MV-4-11 (cell line): ENCODE results near the gene AHCTF1.
"Not testable (repeated sequence)": the region's sequence is repeated elsewhere in the genome, so short reads cannot be mapped to it uniquely, and the experiment has no call there.

Source experiments
- DNase-seq: peaks from one replicate; lab custom pipeline; 2025; lab: John Stamatoyannopoulos, UW

Gene AHCTF1

DNA sequence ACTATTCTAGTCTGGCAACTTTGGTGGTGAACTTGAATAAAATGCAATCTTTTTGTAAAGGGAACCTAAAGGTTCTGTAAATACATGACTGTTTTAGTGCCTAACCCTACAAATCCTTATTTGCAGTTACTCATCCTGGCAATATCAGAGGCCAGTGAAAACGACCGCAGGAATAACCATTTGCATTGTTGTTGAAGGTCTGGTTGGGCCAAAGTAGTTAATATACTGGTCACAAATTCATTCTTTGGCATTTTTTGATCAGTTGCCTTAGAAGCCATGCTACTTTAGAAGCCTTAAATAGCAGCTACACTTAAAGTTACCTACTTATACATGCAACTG, 93.7 kb downstream of the AHCTF1 start:
- DNase-seq, result no peak

DNA sequence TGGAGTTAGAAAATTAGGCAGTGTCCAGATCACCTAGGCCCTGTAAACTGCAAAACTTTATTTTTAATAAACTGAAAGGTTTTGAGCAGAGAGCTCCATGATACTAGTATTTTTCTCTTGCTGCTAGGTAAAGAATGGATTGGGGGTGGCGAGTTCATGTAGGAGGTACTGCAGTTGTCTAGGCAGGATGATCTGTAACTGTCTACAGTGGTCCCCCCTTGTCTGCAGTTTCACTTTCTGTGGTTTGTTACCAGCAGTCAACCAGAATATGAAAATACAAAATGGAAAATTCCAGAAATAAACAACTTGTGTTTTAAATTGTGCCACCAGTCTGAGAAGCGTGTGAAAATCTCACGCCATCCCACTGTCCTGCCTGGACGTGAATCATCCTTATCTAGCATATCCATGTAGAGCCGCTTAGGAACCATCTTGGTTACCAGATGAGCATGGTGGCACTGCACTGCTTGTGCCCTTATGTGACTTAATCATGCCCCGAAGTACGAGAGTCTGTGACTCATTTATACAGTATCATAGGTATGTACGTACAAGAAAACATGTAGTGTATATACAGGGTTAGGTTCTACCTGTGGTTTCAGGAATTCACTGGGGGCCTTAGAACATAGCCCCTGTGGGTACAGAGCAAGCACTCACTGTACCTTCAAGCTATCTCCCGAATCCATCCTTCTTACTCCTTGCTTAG, 94.2 kb downstream of the AHCTF1 start:
- peak; percentile 9 for DNase-seq

DNA sequence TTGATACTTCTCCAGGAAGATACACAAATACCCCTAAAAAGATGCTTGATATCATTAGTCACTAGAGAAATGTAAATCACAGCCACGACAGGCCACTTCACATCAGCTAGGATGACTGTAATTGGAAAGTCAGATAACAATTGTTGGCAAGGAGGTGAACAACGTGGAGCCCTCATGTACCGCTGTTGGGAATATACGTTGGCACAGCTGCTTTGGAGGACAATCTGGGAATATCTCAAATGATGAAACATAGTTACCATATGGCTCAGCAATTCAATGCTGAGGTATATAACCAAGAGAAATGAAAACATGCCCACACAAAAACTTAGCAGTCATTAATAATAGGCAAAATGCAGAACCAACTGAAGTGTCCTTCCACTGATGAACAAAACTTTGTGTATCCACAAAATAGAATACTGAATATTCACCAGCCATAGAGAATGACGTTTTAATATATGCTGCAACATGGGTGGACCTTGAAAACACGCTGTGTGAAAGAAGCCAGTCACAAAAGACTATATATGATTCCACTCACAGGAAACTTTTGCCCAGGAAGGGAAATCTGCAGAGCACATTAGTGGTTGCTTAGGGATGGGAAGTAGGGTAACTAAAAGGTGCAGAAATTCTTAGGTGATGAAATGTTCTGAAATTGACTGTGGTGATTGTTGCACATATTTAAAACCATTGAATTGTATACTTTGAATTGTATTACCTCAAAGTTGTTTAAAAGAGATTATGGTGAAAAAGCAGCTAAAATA, 95.4 kb downstream of the AHCTF1 start:
- peak; percentile 22 for DNase-seq

DNA sequence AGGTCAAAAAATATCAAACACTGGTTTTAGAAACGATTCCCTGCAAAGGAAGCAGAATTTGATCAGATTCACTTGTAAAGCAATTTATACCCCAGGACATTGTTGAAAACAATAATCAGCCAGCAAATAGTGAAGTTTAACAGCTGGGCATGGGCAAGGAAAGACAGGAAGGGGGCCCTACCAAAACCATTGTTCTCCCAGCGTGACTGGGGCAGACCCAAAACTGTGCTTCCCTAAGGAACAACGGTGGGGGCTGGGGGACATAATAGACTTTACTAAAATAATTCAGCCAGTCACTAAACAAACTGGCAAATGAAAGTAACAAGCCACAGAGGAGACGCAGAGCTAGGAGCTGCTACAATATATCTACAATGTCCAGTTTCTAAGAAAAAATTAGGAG, 100.2 kb downstream of the AHCTF1 start:
- no peak for DNase-seq

DNA sequence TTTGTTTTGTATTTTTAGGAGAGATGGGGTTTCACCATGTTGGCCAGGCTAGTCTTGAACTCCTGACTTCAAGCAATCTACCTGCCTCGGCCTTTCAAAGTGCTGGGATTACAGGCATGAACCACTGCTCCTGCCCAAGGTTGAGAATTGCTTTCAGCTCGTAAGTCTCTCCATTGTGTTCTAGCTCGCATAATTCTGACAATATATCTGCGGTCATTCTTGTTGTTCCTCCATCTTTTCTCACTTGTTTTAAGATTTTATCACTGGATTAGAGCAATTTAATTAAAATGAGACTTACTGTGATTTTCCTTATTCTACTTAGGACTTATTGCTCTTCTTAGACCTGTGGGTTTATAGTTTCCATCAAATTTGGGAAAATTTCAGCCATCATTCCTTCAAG, 102.9 kb downstream of the AHCTF1 start:
- DNase-seq, result no peak

DNA sequence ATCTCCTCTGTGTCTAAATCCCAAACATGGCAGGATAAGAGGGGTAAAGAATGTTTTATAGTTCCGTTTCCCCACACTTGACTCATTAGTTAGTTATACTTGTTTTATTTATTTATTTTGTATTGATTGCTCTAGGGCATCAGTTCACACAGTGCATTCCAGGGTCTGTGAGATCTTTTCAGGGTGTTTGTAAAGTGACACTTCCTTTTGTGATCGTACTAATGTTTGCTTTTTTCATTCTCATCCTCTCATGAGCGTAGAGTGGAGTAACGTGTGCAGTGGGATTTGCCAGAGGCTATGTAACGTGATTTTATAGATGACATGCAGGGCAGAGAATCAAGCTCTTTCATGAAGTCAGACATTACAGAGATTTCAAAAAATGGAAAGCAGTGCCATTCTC, 104.4 kb downstream of the AHCTF1 start:
- no peak for DNase-seq

DNA sequence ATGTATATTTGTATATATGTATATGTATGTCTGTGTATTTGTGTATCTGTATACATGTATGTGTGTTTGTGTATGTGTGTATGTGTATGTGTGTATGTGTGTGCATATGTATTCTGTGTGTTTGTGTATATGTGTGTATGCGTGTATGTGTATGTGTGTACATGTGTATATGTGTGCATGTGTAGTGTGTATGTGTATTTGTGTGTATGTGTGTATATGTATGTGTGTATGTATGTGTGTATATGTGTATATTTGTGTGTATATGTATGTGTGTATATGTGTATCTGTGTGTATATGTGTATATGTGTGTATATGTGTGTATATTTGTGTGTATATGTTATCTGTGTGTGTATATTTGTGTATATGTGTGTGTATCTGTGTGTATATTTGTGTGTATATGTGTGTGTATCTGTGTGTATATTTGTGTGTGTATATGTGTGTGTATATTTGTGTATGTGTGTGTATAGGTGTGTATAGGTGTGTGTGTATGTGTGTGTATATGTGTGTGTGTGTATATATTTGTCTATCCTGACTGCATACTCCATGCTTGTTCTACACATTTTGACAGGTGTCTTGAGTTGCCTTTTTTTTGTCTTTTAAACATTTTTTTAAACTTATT, 106.1 kb downstream of the AHCTF1 start:
- DNase-seq, result no peak

DNA sequence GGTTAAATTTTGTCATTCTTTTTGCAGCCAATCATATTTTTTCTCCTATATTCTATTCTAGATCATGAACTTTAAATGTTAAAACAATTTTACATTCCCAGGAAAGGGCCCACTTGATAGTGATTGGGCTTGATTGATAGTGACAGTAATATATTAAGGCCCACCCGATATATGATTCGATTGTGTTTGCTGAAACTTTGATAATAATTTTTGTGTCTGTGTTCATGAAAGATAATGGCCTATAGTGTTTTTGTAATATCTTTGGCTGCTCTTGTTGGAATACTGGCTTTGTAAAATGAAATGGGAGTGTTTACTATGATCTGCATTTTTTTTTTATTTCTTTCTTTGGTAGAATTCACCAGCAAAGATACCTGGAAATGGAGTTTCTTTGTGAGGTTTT, 107.2 kb downstream of the AHCTF1 start:
- DNase-seq, result no peak

DNA sequence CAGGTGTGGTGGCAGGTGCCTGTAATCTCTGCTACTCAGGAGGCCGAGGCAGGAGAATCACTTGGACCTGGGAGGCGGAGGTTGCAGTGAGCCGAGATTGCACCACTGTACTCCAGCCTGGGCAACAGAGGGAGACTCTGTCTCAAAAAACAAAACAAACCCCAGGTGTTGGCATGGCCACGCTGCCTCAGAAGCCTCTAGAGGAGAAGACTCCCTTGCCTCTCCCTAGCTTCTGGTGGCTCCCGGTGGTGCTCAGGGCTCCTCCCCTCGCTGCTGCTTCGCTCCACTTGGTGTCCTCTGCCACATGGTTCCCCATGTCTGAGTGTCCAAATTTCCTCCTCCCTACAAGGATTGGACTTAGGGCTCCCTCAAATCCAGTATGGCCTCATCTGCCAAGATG, 109.6 kb downstream of the AHCTF1 start:
- DNase-seq, result not testable (repeated sequence)

DNA sequence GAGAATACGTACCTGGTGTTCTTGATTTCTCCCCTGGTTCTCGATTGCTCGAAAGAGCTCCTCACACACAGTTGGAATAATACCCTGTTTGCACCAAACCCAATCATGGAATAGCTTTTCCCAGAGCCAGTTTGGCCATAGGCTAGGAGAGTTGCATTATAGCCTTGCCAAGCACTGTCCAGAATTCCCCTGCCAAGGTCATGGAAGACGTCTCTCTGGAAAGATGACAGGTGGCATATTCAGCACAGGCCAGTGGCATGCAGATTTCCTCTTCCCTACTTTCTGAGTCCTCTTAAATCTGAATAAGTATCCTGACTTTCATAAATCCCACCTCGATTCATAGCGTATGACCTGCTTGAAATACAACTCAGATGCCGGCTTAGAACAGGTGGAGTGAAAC, 111.1 kb downstream of the AHCTF1 start:
- DNase-seq, result no peak

DNA sequence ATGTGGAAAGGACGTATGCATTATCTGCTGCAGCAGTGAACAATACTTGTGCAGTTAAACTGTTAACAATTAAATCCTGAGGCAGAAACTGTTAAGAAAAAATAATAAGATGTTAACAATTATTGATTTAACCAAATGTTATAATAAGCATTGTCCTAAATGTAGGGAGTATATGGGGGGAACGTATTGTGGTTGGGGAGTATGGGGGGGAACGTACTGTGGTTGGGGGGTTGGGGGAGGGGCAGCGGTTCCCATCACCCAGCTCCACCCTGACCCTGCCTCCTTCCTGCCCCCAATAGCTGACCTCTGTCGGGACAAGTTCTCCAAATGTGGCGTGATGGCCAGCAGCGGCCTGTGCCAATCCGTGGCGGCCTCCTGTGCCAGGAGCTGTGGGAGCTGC, 114.0 kb downstream of the AHCTF1 start:
- not testable (repeated sequence) for DNase-seq

DNA sequence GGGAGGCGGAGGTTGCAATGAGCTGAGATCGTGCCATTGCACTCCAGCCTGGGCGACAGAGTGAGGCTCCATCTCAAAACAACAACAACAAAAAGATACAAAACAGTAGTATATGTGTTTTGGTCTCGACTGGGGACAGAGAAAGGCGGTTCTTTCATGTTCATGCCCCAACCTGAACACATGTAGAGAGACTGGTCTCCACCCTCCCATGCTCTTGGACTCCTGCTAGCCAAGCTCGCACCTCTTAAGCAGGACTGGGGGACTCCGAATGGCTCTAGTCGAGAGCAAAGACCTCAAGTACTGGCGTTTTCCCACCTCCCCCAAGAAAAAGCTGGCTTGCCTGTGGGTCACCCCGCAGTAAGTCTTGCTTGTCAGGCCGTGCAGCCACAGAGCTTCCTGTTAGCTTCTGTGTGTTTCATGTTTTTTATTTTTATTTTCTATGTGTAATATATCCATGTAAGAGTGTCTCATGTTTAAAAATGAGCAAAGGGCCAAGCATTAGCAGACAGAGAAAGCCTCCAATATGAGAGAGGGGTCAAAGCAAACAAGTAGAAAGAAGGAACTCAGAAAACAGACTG, 116.0 kb downstream of the AHCTF1 start:
- peak; percentile 26 for DNase-seq

DNA sequence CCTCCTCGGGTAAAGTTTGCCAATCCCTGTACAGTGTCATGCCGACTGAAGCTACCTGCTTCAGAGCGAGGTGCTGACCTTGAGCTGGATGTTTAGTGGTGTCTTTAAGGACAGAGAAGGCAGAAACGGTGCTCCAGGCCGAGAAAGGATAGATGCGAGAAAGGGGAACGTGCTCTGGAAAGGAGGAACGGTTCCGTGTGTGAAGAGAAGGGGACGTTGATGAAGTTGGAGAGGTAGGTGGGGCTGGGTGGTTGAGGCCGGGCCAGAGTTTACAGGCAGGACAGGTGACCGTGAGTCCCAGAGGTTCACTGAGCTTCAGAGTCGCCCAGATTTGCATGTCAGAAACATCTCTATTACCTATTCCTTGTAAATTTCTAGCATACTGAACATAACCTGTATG, 116.9 kb downstream of the AHCTF1 start:
- DNase-seq, result no peak

DNA sequence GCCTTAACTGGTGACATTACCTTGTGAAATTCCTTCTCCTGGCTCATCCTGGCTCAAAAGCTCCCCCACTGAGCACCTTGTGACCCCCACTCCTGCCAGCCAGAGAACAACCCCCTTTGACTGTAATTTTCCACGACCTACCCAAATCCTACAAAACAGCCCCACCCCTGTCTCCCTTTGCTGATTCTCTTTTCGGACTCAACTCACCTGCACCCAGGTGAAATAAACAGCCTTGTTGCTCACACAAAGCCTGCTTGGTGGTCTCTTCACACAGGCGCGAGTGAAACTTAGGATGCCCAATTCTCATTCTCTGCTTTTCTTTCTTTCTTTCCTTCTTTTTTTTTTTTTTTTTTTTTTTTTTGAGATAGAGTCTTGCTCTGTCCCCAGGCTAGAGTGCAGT, 118.4 kb downstream of the AHCTF1 start:
- DNase-seq, result not testable (repeated sequence)

DNA sequence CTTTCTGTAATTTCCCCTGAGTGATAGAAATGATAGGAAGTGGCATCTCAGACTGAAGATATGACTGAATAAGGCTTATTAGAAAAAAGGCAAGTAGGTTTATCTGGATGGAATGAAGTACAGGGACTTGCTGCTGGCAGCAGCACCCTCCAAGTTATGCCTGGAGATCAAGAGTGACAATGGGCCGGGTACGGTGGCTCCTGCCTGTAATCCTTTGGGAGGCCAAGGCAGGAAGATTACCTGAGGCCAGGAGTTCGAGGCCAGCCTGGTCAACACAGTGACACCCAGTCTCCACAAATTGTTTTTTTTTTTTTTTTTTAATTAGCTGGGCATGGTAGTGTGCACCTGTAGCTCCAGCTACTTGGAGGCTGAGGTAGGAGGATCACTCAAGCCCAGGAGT, 119.8 kb downstream of the AHCTF1 start:
- no peak for DNase-seq

DNA sequence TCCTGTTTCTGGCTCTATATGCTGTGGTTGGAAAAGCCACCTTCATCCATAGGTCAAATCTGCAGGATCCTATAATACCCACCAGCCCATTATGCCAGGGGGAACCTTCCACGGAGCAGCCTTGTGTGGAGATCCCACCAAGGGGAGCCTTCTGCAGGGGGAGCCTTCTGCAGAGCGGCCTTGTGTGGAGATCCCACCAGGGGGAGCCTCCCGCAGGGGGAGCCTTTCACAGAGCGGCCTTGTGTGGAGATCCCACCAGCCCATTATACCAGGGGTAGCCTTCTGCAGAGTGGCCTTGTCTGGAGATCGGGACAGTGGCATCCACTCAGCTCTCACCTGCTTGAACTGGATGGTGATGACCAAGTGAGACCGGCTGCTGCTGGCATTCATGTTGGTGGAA, 122.3 kb downstream of the AHCTF1 start:
- no peak for DNase-seq

DNA sequence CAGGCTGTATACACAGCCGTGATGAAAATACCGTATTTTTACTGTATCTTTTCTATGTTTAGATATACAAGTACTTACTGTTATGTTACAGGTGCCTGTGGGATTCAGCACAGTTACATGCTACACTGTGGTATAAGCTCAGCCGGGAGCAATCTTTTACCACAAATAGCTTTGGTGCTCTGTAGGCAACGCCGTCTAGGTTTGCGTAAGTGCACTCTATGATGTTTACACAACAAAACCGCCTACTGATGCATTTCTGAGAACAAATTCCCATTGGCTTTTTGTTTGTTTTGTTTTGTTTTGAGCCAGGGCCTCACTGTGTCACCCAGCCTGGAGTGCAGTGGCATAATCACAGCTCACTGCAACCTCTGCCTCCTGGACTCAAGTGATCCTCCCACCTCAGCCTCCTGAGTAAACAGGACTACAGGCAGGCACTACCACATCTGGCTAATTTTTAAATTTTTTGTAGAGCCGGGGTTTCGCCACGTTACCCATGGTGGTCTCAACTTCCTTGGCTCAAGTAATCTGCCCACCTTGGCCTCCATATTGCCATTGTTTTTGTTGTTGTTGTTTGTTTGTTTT, 126.5 kb downstream of the AHCTF1 start:
- DNase-seq, result no peak

DNA sequence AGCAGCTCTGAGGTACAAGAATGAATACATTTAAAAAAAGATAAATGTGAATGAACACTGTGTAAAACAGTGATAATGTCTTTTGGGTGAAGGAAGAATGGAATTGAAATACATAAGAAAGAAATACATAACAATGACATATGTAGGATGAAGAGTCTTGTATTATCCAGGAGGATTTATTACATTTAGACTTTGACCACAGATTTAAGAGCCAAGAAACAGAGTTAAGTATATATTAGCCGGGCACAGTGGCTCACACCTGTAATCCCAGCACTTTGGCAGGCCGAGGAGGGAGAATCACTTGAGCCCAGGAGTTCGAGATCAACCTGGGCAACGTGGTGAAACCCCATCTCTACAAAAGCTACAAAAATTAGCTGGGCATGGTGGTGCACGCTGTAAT, 127.9 kb downstream of the AHCTF1 start:
- no peak for DNase-seq

DNA sequence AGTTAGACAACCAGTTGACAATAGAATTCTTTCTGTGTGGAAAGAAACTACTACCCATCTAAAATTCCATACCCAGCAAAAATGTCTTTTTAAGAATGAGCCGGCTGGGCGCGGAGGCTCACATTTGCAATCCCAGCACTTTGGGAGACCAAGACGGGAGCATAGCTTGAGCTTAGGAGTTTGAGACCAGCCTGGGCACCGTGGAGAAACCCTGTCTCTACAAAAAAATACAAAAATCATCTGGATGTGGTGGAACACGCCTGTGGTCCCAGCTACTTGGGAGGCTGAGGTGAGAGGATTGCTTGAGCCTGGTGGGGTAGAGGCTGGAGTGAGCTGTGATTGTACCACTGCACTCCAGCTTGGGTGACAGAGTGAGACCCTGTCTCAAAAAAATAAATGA, 128.4 kb downstream of the AHCTF1 start:
- DNase-seq, result no peak

DNA sequence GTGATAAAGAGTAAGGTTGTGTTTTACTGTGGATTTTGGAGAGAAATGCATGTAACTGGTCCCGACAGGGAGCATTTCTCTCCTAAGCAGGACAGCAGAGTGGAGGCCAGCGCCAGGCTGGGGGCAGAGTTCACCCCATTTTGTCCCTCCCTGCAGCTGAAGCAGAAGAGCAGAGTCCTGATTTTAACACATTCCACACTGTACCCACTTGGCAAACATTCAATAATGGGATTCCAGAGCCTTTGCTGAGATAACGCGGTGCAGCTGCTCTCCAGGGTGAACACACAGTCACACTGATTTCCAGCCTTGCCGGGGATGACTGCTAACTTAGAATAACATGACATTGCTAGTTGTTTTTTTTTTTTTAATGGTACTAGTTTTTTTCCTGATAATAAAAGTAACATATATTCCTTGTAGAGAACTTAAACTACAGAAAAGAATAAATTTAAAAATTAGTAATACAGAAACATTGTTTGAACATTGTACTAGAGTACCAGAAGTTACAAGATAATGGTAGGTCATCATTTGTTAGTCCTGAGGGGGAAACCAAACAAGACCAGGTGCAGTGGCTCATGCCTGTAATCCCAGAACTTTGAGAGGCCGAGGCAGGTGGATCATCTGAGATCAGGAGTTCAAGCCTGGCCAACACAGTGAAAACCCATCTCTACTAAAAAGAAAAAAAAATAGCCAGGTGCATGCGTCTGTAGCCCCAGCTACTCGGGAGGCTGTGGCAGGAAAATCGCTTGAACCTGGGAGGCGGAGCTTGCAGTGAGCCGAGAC, 130.3 kb downstream of the AHCTF1 start:
- no peak for DNase-seq

DNA sequence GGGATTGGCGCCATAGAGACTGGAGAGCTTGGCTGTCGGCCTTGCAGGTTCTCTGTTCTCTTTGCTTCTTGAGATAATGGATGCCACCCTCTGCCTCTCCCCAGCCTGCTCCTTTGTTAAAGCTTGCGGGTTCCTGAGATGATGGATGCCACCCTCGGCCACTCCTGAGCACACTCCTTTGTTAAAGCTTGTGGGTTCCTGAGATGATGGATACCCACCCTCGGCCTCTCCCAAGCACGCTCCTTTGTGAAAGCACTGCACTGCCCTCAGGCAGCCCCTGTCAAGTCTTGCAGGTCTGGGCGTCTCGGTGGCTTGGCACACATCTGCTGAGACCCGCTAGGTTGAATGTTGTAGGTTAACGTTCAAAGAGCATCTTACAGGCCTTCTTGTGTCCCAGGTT, 131.0 kb downstream of the AHCTF1 start:
- DNase-seq, result no peak

DNA sequence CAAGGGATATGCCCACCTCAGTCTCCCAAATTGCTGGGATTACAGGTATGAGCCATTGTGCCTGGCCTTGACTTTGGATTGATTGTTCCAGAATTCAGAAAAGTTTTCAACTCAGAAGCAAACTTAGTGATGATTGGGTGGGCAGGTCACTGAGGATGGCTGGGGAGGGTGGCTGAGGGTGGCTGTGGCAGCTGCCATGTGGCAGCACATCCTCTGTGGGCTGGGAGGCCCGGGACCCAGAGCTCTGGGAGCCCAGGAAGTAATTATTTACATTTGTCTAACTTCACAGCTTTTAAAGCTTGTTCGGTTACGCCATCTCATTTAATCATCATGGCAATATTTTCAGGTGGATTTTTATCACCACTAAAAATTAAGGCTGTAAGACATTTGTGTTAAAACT, 131.4 kb downstream of the AHCTF1 start:
- no peak for DNase-seq
